GF-D8 (cell line): Measurements from ENCODE around the gene SRGN.

ENCODE experiments used
- DNase-seq: peaks from one replicate; lab custom pipeline; 2025; lab: John Stamatoyannopoulos, UW

The SRGN gene

GRCh38 chr10:69090685-69091084 is 2.8 kb downstream of the SRGN start:
- no peak for DNase-seq

GRCh38 chr10:69091143-69091651 is 3.3 kb downstream of the SRGN start:
- no peak for DNase-seq

GRCh38 chr10:69092959-69093850 is 5.3 kb downstream of the SRGN start:
- peak; percentile 60 for DNase-seq

GRCh38 chr10:69093933-69094332 is 6.0 kb downstream of the SRGN start:
- DNase-seq: no peak

GRCh38 chr10:69096045-69096444 is 8.1 kb downstream of the SRGN start:
- DNase-seq: no peak

- no peak for DNase-seq
These were observed 9.8 kb downstream of the SRGN start for GRCh38 chr10:69097729-69098128.

- DNase-seq: no peak
These were observed 12.4 kb downstream of the SRGN start for GRCh38 chr10:69100136-69100872.

- DNase-seq: peak; percentile 15
These were observed 13.7 kb downstream of the SRGN start for GRCh38 chr10:69101451-69102095.

- no peak for DNase-seq
These were observed 14.5 kb downstream of the SRGN start for GRCh38 chr10:69102440-69102839.

- no peak for DNase-seq
These were observed 15.9 kb downstream of the SRGN start for GRCh38 chr10:69103784-69104183.

GRCh38 chr10:69104994-69105790 is 17.3 kb downstream of the SRGN start:
- no peak for DNase-seq

- DNase-seq: no peak
These were observed 19.2 kb downstream of the SRGN start for GRCh38 chr10:69107176-69107490.

GRCh38 chr10:69107699-69108098 is 19.8 kb downstream of the SRGN start:
- no peak for DNase-seq

- no peak for DNase-seq
These were observed 32.0 kb downstream of the SRGN start for GRCh38 chr10:69119896-69120295.

- DNase-seq: peak; percentile 36
These were observed 35.4 kb downstream of the SRGN start for GRCh38 chr10:69123306-69123746.

GRCh38 chr10:69123747-69124562 is 36.1 kb downstream of the SRGN start, which contains the start of gene VPS26A:
TSS of gene VPS26A (plus strand) at chr10:69124178. CDS start at chr10:69124278, 100 bp downstream.
- DNase-seq: peak; percentile 97

GRCh38 chr10:69124563-69125268 is 36.8 kb downstream of the SRGN start:
- peak; percentile 41 for DNase-seq

- DNase-seq: no peak
These were observed 37.7 kb downstream of the SRGN start for GRCh38 chr10:69125554-69125953.

GRCh38 chr10:69130251-69130650 is 42.3 kb downstream of the SRGN start:
- DNase-seq: no peak

GRCh38 chr10:69139961-69140360 is 52.1 kb downstream of the SRGN start:
- DNase-seq: no peak
